ENCODE data around the gene KRT76.
A peak's percentile ranks its signal among the peaks of the same experiment; 100 is the strongest.

KRT76 gene

GRCh38 chr12:52794479-52795331, 17.6 kb upstream of the KRT76 start:
- Histone ChIP-seq H3K4me1 (ENCODE audit: control insufficient read depth in 1 of 2, insufficient read depth in 2 of 2, low read length in 2 of 2) (peaks cover 0 to 3% of the 10 kb centered on the region in 2 donors), H3K4me3 (ENCODE audit: low read depth in 1 of 2, low read length in 2 of 2) (no peak overlapping the region), H3K27ac (ENCODE audit: low read length) (no peak overlapping the region), H3K27me3 (ENCODE audit: low read depth, low read length) (peaks cover 8% of the 10 kb centered on the region), H3K36me3 (ENCODE audit: control insufficient read depth in 1 of 2, insufficient read depth in 2 of 2, low read length in 2 of 2) (no peaks in the 10 kb centered on the region), H3K9me3 (ENCODE audit: control insufficient read depth in 1 of 2, low read length in 2 of 2) (no peaks in the 10 kb centered on the region)

GRCh38 chr12:52792185-52793029, 15.3 kb upstream of the KRT76 start:
- H3K4me3 ChIP-seq (ENCODE audit: low read depth in 1 of 2, low read length in 2 of 2): no peak overlapping the region
- peaks cover 8% of the 10 kb centered on the region for H3K27me3 ChIP-seq (ENCODE audit: low read depth, low read length)
- H3K27ac ChIP-seq (ENCODE audit: low read length): no peak overlapping the region
- peaks cover 0 to 3% of the 10 kb centered on the region in 2 donors for H3K4me1 ChIP-seq (ENCODE audit: control insufficient read depth in 1 of 2, insufficient read depth in 2 of 2, low read length in 2 of 2)
- H3K9me3 ChIP-seq (ENCODE audit: control insufficient read depth in 1 of 2, low read length in 2 of 2): no peaks in the 10 kb centered on the region
- no peaks in the 10 kb centered on the region for H3K36me3 ChIP-seq (ENCODE audit: control insufficient read depth in 1 of 2, insufficient read depth in 2 of 2, low read length in 2 of 2)

GRCh38 chr12:52791271-52792184, 14.4 kb upstream of the KRT76 start:
- no peaks in the 10 kb centered on the region for H3K9me3 ChIP-seq (ENCODE audit: control insufficient read depth in 1 of 2, low read length in 2 of 2)
- H3K27ac ChIP-seq (ENCODE audit: low read length): no peak overlapping the region
- H3K4me3 ChIP-seq (ENCODE audit: low read depth in 1 of 2, low read length in 2 of 2): no peak overlapping the region
- H3K36me3 ChIP-seq (ENCODE audit: control insufficient read depth in 1 of 2, insufficient read depth in 2 of 2, low read length in 2 of 2): no peaks in the 10 kb centered on the region
- peaks cover 8% of the 10 kb centered on the region for H3K27me3 ChIP-seq (ENCODE audit: low read depth, low read length)
- H3K4me1 ChIP-seq (ENCODE audit: control insufficient read depth in 1 of 2, insufficient read depth in 2 of 2, low read length in 2 of 2): peaks cover 0 to 3% of the 10 kb centered on the region in 2 donors

GRCh38 chr12:52790427-52791270, 13.5 kb upstream of the KRT76 start:
- Histone ChIP-seq H3K4me3 (ENCODE audit: low read depth in 1 of 2, low read length in 2 of 2) (peak overlapping the region in 1 of 2 donors; percentile 17), H3K4me1 (ENCODE audit: control insufficient read depth in 1 of 2, insufficient read depth in 2 of 2, low read length in 2 of 2) (peaks cover 0 to 3% of the 10 kb centered on the region in 2 donors), H3K27me3 (ENCODE audit: low read depth, low read length) (peaks cover 8% of the 10 kb centered on the region), H3K36me3 (ENCODE audit: control insufficient read depth in 1 of 2, insufficient read depth in 2 of 2, low read length in 2 of 2) (no peaks in the 10 kb centered on the region), H3K9me3 (ENCODE audit: control insufficient read depth in 1 of 2, low read length in 2 of 2) (no peaks in the 10 kb centered on the region), H3K27ac (ENCODE audit: low read length) (no peak overlapping the region)

- Histone ChIP-seq H3K27ac (ENCODE audit: low read length) (no peak overlapping the region), H3K9me3 (ENCODE audit: control insufficient read depth in 1 of 2, low read length in 2 of 2) (no peaks in the 10 kb centered on the region), H3K27me3 (ENCODE audit: low read depth, low read length) (peaks cover 8% of the 10 kb centered on the region), H3K36me3 (ENCODE audit: control insufficient read depth in 1 of 2, insufficient read depth in 2 of 2, low read length in 2 of 2) (no peaks in the 10 kb centered on the region), H3K4me3 (ENCODE audit: low read depth in 1 of 2, low read length in 2 of 2) (peak overlapping the region in 1 of 2 donors; percentile 17), H3K4me1 (ENCODE audit: control insufficient read depth in 1 of 2, insufficient read depth in 2 of 2, low read length in 2 of 2) (peaks cover 0 to 3% of the 10 kb centered on the region in 2 donors)
Measured at GRCh38 chr12:52789637-52790426, 12.7 kb upstream of the KRT76 start.

GRCh38 chr12:52788876-52789636, 11.9 kb upstream of the KRT76 start:
- peaks cover 0 to 3% of the 10 kb centered on the region in 2 donors for H3K4me1 ChIP-seq (ENCODE audit: control insufficient read depth in 1 of 2, insufficient read depth in 2 of 2, low read length in 2 of 2)
- H3K4me3 ChIP-seq (ENCODE audit: low read depth in 1 of 2, low read length in 2 of 2): no peak overlapping the region
- no peak overlapping the region for H3K27ac ChIP-seq (ENCODE audit: low read length)
- H3K27me3 ChIP-seq (ENCODE audit: low read depth, low read length): peaks cover 8% of the 10 kb centered on the region
- no peaks in the 10 kb centered on the region for H3K36me3 ChIP-seq (ENCODE audit: control insufficient read depth in 1 of 2, insufficient read depth in 2 of 2, low read length in 2 of 2)
- H3K9me3 ChIP-seq (ENCODE audit: control insufficient read depth in 1 of 2, low read length in 2 of 2): no peaks in the 10 kb centered on the region

GRCh38 chr12:52788192-52788875, 11.2 kb upstream of the KRT76 start:
- H3K9me3 ChIP-seq (ENCODE audit: control insufficient read depth in 1 of 2, low read length in 2 of 2): no peaks in the 10 kb centered on the region
- peaks cover 8% of the 10 kb centered on the region for H3K27me3 ChIP-seq (ENCODE audit: low read depth, low read length)
- H3K36me3 ChIP-seq (ENCODE audit: control insufficient read depth in 1 of 2, insufficient read depth in 2 of 2, low read length in 2 of 2): no peaks in the 10 kb centered on the region
- peaks cover 0 to 3% of the 10 kb centered on the region in 2 donors for H3K4me1 ChIP-seq (ENCODE audit: control insufficient read depth in 1 of 2, insufficient read depth in 2 of 2, low read length in 2 of 2)
- H3K4me3 ChIP-seq (ENCODE audit: low read depth in 1 of 2, low read length in 2 of 2): no peak overlapping the region
- no peak overlapping the region for H3K27ac ChIP-seq (ENCODE audit: low read length)

GRCh38 chr12:52787324-52788191, 10.4 kb upstream of the KRT76 start:
- Histone ChIP-seq H3K27ac (ENCODE audit: low read length) (no peak overlapping the region), H3K27me3 (ENCODE audit: low read depth, low read length) (peaks cover 8% of the 10 kb centered on the region), H3K36me3 (ENCODE audit: control insufficient read depth in 1 of 2, insufficient read depth in 2 of 2, low read length in 2 of 2) (no peaks in the 10 kb centered on the region), H3K9me3 (ENCODE audit: control insufficient read depth in 1 of 2, low read length in 2 of 2) (no peaks in the 10 kb centered on the region), H3K4me3 (ENCODE audit: low read depth in 1 of 2, low read length in 2 of 2) (no peak overlapping the region), H3K4me1 (ENCODE audit: control insufficient read depth in 1 of 2, insufficient read depth in 2 of 2, low read length in 2 of 2) (peaks cover 0 to 3% of the 10 kb centered on the region in 2 donors)
